NB4 (cell line): ENCODE results near the gene HDAC4.

Experiments used
- DNase-seq: peaks from one replicate; pipeline ENCODE4 v3.0.0; 2010; ENCODE audit warnings: low read depth
- H3K4me3 ChIP-seq: one replicate; pipeline ENCODE4 v1.5.1; 2011; ENCODE audit warnings: mild to moderate bottlenecking, low read depth, low read length, moderate library complexity
- MYC ChIP-seq: IDR thresholded peaks from 2 replicates; pipeline ENCODE4 v1.6.1; 2011; ENCODE audit warnings: low read depth, low read length
- POLR2A ChIP-seq: IDR thresholded peaks from 2 replicates; pipeline ENCODE4 v1.6.1; 2011; ENCODE audit warnings: mild to moderate bottlenecking; ENCODE audit not compliant: insufficient read length; ENCODE audit errors: extremely low read depth
- TF ChIP-seq, protein P1 (sequence below): IDR thresholded peaks from one replicate; pipeline ENCODE4 v1.5.1; 2012; ENCODE audit warnings: low read depth, low read length
- TF ChIP-seq, protein P2 (sequence below): IDR thresholded peaks from 2 replicates; pipeline ENCODE4 v1.6.1; 2011; ENCODE audit warnings: low read depth, low read length

HDAC4 gene

DNA sequence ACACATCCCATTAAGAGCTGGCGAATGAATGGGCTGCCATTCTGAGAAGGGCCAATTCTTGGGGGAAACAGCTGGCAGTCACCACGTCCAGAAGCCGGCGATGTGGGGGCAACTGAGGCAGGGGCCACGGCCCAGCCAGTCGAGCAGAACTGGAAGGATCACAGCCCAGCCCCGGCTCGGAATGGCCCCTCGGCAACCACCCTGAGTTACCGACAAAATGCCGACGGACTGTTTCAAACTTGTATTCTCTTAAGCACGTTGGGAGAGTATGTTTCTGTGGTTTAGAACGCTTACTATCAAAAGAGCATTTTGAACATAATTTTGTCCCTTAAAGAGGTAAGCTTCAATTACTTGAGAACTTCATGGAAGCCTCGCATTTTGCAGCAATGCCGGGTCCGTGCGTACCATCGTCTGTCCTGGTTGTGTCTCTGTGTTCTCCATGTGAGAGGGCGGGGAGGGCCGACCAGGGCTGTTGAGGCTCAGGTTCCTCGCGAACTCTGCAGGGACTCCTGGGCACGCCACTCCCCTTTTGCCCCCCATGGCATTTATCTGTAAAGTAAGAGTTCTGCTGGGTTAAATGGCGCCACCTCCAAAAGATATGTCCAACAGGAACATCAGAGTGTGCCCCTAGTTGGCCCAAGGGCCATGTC, 397.1 kb downstream of the HDAC4 start:
- TF ChIP-seq MYC (no peak), POLR2A (no peak)
- TF ChIP-seq, protein P1, sequence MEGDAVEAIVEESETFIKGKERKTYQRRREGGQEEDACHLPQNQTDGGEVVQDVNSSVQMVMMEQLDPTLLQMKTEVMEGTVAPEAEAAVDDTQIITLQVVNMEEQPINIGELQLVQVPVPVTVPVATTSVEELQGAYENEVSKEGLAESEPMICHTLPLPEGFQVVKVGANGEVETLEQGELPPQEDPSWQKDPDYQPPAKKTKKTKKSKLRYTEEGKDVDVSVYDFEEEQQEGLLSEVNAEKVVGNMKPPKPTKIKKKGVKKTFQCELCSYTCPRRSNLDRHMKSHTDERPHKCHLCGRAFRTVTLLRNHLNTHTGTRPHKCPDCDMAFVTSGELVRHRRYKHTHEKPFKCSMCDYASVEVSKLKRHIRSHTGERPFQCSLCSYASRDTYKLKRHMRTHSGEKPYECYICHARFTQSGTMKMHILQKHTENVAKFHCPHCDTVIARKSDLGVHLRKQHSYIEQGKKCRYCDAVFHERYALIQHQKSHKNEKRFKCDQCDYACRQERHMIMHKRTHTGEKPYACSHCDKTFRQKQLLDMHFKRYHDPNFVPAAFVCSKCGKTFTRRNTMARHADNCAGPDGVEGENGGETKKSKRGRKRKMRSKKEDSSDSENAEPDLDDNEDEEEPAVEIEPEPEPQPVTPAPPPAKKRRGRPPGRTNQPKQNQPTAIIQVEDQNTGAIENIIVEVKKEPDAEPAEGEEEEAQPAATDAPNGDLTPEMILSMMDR, result no peak
- TF ChIP-seq, protein P2, sequence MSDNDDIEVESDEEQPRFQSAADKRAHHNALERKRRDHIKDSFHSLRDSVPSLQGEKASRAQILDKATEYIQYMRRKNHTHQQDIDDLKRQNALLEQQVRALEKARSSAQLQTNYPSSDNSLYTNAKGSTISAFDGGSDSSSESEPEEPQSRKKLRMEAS, result no peak
- H3K4me3 ChIP-seq, result no peak overlapping the region

DNA sequence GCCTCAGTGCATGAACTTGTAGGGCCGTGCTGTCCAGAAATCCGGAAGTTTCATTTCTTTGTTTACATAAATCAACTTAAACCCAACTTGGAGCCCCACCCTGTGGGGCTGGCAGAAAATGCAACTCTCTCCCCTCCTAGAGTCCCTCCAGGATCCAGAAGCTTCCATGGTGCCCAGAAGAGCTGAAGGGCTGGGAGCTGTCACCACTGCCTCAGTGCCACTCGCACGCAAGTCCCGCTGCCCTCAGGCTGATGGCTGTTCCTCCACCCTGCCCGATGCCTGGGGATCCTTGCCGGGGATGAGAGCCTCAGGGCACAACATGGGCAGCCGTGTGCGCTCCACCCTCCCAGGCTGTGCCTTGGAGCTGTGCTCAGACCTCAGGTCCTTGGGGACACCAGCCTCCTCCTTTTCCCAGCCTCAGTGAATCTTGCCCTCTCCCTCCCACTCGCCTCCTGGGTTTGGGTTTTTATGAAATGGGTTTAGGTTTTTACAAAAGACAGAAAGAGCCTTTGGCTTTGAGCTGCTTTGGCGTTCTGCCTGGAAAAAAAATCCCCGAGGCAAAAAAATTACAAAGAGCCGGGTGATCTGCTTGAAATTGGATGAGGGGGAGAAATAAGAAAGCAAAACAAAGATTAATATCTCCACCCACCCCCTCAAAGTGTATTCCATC, 397.7 kb downstream of the HDAC4 start:
- no peak for DNase-seq
- H3K4me3 ChIP-seq, result no peak overlapping the region
- TF ChIP-seq, protein P2, result no peak
- no peak for TF ChIP-seq POLR2A
- TF ChIP-seq, protein P1, result no peak
- TF ChIP-seq MYC, result no peak

More for the DNA sequence above, 397.1 kb downstream of the HDAC4 start:
- DNase-seq, result no peak

DNA sequence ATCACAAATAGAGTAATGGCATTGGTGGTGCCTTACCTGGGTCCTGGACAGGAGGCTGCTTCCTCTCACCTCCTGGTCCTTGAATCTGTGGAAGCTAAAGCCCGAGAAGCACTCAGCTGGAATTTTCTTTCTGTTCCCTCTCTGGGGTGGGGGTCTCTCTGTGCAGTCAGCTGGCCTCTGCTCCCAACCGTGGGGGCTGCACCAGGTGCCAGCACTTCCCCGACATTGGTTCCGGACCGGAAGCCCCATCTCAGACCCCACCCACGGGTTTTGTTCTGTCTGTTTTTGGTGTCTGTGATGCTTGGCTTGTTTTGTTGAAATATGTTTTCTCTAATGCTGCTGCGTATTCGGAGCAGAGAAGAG, 398.2 kb downstream of the HDAC4 start:
- H3K4me3 ChIP-seq, result no peak overlapping the region
- TF ChIP-seq MYC (no peak), POLR2A (no peak)
- TF ChIP-seq, protein P2, result no peak
- TF ChIP-seq, protein P1, result no peak
- DNase-seq, result no peak

DNA sequence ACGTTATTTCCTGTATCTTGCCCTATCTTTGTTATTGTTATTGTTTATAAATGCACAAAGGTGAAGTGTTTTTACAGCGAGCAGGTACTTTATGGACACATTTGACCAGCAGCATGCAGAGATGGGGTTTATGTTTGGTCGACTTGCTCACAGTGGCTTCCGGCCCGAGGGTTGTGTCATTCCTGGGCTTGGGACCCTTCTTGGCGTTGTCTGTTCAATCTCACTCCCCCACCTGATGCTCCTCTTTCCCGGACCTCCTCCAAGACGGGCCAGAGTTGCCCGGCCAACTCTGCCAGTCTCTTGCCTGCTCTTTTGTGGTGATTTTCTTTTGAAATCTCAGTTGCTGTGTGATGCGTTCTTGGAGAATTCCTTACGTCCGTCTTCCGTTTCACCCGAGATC, 399.0 kb downstream of the HDAC4 start:
- no peak overlapping the region for H3K4me3 ChIP-seq
- no peak for DNase-seq
- TF ChIP-seq MYC (no peak), POLR2A (no peak)
- TF ChIP-seq, protein P2, result no peak
- TF ChIP-seq, protein P1, result no peak

DNA sequence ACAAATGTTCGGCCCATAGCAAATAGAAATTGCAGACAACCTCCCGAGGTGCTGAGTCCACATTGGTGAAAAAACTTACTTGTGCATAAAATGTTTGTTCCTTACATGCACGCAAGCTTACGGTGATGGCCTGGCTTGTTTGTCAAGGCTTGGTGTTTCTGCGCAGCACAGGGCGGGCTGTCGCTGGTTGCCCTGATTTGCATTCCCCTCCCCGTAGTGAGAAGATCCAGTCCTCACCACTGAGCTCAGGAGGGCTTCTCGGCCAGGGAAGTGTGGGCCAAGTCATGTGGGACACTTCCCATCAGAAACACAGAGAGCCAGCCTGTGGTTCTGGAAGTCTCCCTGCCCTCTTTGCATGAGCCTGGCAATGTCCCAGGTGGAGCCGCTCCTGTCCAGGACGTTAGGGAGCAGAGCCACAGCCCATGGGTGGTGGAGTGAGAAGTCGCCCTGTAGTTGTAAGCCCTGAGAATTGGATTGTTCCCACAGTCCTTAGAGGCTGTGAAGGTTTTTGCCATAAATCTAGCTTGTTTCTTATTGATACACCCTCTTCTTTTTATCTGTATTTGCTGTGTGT, 400.2 kb downstream of the HDAC4 start:
- no peak overlapping the region for H3K4me3 ChIP-seq
- DNase-seq, result no peak
- TF ChIP-seq, protein P2, result no peak
- TF ChIP-seq MYC (no peak), POLR2A (no peak)
- TF ChIP-seq, protein P1, result no peak
